ENCODE data around the gene TUBGCP5.
A peak's percentile ranks its signal among the peaks of the same experiment; 100 is the strongest.
"Not testable (repeated sequence)": the region's sequence is repeated elsewhere in the genome, so short reads cannot be mapped to it uniquely, and the experiment has no call there.

Gene TUBGCP5

DNA sequence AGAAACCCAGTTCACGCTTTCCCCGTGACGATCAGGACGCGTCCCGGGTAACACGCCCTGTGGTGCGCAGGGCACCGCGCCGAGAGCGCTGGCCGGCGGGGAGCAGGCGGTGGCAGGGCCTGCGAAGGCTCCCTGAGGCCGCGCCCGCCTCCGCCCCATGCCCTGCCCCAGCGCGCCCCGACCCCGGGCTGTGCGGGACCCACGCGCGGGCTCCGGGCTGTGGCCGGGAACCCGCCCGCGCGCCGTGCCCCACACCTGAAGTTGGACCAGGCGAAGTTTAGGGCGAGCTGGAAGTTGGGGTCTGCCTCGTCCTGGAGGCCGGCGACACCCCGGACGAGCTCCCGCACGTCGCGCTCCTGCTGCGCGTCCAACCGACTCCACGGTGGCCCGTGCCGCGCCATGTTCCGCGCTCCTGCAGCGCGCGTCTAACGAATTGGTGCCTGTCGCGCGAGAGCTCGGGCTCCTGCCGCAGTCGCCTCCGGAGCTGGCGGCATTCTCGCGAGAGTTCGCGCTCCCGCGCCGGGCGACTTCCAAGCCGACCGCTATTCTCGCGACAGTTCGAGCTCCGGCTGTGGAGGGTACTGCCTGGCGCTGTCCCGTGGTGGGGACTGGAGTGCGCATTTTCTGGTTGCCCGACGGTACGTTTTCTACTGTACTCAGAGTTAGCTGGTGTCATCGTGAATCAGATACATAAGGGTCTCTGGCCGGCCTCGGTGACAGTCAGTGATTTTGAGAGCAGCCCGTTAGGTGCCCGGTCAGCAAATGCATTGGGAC is at the start of gene TUBGCP5:
TSS of gene TUBGCP5 (minus strand) at position 427 of the 774 bp plus-strand sequence. CDS start at position 401, 26 bp downstream.
- DNase-seq (ENCODE audit: low read depth in 1 of 2, low spot score in 1 of 2), result peak; percentile 91 to 96

DNA sequence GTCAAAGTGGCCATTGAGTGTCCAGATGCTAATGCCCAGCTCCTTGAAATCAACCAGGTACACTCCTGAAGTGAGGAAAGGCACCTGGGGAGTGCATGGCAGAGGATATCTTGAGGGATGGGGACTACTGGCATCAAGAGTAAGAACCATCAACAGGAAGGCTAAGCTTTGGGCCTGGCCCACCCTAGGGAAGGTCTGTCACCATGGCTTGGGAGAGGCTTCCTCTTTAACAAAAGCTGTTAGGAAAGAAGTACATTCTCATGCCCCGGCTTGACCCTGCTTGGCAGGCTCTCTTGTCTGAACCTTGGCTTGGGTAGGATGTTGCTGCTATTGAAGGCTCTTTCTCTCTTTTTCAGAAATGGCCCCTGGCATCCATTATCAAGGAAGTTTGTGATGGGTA is 43.7 kb upstream of the TUBGCP5 start:
- no peak for DNase-seq (ENCODE audit: low read depth in 1 of 2, low spot score in 1 of 2)

DNA sequence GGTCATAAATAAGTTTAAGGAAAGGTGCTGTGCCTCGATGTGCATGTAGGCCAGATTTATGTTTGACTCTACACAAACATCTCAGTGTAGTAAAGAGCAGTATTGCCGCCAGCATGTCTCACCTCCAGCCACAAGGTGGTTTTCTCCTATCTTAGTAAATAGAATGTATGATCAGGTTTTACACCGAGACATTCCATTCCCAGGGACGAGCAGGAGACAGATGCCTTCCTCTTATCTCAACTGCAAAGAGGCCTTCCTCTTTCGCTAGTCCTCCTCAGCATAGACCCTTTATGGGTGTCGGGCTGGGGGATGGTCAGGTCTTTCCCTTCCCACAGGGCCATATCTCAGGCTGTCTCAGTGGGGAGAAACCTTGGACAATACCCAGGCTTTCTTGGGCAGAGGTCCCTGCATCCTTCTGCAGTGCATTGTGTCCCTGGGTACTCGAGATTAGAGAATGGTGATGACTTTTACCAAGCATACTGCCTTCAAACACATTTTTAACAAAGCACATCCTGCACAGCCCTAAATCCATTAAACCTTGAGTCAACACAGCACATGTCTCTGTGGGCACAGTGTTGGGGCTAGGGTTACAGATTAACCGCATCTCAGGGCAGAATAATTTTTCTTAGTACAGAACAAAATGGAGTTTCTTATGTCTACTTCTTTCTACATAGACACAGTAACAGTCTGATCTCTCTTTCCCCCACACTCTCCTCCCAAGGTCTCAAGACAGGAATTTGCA is 42.8 kb upstream of the TUBGCP5 start:
- not testable (repeated sequence) for DNase-seq (ENCODE audit: low read depth in 1 of 2, low spot score in 1 of 2)

DNA sequence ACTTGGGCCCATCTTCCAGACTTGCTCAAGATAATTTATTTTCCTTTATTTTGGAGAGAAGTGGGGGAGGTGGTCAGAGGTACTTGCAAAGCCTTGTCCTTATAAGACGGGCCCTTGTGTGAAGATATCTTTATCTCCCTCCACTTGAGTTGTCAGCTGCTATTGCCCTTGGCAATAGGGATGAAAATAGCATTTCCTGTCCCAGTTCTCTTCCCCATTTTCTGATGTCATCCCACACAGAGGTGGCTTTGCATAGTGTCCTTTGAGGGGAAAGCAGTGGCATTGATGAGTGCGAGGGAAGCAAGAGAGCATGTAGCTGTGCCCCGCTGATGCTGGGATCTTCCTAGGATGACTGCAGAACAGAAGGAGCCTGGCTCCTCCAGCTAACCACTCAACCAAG is 41.9 kb upstream of the TUBGCP5 start:
- DNase-seq (ENCODE audit: low read depth in 1 of 2, low spot score in 1 of 2), result no peak

DNA sequence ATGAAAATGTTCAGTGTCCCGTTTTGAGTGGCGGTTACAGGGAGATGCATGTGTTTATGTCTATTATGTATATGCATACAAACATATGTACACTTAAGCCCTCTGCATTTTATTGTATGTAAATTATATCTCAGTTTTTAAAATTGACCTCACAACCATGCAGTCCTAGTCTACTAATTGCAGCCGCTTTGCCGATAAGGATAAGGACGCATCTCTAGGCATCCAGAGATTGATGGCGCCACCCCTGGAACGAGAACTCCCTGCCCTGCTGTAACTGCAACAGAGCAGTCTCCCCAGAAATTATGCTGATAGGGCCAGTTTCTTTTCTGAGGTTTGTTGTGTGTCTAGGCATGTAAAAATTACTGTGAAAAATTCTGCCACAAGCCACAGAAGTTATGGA is 40.4 kb upstream of the TUBGCP5 start:
- no peak for DNase-seq (ENCODE audit: low read depth in 1 of 2, low spot score in 1 of 2)

DNA sequence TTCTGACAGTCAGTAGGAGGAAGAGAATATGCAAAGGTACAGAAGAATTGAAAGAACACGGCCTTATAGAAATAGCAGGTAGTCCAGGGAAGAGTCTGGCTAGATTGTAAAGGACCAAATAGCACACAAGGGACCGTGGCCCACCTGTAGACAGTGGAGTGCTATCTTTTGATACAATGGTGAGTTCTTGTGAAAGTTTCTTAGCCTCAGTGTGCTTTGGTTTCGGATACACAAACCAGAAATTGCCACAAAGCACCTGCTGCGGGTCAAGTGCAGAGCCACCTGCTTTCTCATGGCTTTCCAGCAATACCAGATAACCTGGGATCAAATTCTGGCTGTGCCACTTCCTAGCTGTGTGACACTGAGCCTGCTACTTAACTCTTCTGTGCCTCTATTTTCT is 36.6 kb upstream of the TUBGCP5 start:
- DNase-seq (ENCODE audit: low read depth in 1 of 2, low spot score in 1 of 2), result no peak

DNA sequence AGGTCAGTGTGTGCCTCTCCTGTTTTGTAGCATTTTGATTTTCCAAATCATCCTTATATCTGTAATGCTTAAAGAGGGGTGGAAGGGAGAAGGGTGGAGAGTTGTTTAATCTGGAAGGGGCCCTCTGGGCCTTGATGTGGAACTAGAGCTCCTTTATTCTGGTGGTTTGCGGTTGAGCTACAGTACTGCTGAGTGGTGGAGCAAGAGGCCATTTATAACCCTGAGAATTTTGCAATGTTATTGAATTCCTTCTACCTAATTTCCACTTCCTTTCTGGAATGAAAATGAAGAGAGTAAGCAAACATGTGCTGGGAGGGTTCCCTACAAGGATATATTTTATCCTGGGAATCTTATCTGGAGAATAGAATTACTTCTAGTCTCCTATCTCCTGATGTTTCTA is 35.3 kb upstream of the TUBGCP5 start:
- DNase-seq (ENCODE audit: low read depth in 1 of 2, low spot score in 1 of 2), result no peak

DNA sequence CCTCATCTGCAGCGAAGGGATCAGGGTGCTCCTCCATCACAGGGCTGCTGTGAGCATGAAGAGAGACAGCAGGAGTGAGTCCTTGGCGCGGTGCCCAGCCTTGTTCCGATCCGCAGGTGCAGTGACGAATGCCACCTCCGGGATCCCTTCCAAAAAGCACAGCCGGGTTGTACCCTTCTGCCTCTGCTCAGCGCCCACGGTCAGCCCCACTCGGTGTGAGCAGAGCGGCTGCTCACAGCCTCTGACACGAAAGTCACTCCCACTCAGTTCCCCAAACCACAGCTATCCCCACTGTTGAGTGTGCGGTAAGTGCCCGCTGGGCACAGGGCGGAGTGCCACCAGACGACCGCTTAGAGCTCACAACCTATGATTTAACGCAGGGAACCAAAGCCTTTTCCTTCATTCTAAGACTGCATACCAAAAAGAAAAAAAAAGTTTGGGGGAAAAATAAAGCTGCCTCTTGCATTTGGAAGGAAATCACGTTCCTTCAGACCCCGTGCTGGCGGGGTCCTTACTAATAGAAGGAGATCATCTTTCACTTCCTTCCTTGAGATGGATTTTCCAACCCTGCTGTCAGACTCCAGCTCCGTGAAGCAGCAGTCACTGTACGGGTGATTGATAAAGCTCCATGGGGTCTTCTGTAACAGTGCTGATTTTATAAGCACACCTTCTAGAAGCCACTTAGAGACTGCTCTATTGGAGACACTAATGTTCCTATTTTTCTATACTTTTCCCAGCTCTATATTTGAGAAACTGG is 34.7 kb upstream of the TUBGCP5 start:
- DNase-seq (ENCODE audit: low read depth in 1 of 2, low spot score in 1 of 2), result no peak

DNA sequence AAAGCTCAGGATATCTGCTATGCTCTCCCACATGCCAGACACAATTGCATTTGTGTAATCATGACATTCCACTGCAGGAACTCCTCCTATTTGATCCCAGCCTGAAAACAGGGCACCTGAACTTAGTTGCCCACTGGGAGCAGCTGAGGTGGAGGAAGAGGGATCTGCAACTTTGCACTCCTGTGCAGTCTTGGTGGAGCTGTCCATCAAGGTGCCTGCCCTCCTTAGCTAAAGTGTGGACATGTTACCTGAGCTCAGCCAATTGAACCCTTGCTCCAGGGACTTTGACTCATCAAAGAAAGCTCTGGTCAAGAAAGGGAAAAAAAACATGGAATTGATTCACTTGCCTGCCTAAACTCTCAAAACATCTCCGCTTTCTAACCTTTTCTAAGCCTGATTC is 33.3 kb upstream of the TUBGCP5 start:
- no peak for DNase-seq (ENCODE audit: low read depth in 1 of 2, low spot score in 1 of 2)

DNA sequence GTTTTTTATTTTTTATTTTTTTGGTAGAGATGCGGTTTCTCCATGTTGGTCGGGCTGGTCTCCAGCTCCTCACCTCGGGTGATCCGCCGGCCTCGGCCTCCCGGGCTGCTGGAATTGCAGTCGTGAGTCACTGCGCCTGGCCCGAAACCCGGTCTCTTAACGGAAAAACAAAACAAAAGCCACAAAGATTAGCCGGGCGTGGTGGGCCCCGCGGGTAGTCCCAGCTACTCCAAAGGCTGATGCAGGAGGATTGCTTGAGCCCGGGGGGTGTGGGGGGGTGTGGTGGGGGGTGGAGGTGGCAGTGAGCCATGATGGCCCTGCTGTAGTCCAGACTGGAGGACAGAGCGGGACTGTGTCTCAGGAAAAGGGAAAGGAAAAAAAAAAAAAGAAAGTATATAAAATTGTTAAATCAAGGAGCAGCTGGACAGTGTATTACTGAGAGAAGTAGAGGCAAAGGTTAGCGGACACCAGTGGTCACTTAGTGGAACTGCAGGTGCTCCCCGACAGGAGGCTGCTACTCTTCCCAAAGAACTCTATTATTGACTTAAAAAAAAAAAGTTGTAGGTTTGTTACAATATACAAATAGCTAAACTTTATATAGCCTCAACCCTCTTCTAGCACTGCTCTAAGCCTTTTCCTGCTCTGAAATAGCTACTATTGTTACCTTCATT is 30.3 kb upstream of the TUBGCP5 start:
- no peak for DNase-seq (ENCODE audit: low read depth in 1 of 2, low spot score in 1 of 2)

DNA sequence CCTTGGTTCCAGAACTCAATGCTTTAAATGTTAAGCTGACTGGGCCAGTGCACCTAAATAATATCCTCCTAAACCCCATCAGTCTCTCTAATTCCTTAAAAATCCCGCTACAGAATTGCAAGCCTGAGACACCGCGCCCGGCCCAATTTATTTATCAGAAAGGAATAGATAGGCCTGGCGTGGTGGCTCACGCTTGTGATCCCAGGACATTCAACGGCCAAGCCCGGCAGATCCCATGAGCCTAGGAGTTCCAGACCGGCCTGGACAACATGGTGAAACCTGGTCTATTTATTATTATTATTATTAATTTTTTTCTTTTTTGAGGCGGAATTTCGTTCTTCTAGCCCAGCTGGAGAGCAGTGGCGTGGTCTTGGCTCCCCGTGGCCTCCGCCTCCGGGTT is 28.0 kb upstream of the TUBGCP5 start:
- no peak for DNase-seq (ENCODE audit: low read depth in 1 of 2, low spot score in 1 of 2)

DNA sequence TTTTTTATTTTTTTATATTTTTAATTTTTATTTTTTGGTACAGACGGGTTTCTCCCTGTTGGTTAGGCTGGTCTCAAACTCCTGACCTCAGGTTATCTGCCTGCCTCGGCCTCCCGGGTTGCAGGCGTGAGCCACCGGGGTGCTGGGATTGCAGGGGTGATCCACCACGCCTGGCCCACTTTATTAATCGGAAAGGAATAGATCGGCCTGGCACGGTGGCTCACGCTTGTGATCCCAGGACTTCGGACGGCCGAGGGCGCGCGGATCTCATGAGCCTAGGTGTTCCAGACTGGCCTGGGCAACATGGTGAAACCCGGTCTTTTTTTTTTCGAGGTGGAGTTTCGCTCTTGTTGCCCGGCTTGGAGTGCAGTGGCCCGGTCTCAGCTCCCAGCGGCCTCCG is 26.5 kb upstream of the TUBGCP5 start:
- no peak for DNase-seq (ENCODE audit: low read depth in 1 of 2, low spot score in 1 of 2)

DNA sequence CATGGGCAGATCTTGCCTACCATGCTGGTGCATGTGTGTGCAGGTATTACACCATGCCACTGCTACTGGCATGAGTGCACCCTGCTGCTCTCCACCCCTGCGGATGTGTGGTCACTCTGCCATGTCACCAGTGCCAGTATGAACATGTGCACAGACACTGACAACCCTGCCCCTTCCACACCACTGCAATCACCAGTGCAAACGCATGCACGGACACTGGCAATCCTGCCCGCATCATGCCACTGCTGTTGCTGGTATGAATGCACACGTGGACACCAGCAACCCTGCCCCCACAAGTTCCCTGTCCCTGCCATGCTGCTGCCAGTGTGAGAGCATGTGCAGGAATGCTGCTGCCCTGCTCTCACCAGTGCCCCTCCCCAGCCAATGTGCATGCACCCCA is 24.8 kb upstream of the TUBGCP5 start:
- DNase-seq (ENCODE audit: low read depth in 1 of 2, low spot score in 1 of 2), result no peak

DNA sequence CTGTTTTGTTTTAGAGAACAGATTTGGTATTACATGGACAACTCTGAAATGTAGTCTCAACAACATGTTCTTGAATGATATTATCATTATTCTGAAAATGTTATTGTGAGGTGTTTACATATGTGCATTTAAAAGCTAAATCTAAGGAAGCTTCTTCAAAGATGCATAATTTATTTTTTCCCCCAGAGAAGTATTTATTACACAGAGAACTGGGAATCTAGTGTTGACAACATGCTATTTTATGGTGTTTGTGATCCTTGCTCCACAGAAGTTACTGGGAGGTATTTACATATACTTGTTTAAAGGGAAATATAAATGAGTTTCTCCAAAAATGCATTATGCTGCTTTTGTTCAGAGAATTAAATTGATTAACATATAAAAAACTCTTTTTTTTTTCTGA is 18.3 kb upstream of the TUBGCP5 start:
- DNase-seq (ENCODE audit: low read depth in 1 of 2, low spot score in 1 of 2), result no peak

DNA sequence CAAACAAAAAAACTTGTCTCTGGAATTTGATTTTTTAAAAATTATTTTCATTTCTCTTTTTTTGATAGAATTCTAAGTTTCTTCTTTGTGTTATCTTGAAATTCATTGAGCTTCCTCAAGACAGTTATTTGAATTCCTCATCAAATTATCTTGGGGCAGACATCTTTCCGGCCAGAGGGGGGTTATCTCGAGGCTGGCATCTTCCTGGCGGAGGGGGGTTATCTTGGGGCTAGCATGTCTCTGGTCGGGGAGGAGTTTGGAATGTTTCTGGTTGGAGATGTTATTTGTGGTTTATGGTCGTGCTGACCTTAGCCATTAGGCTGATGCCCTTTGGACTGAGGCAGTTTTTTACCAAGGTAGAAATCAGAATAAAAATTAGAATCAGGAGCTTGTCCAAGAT is 15.9 kb upstream of the TUBGCP5 start:
- no peak for DNase-seq (ENCODE audit: low read depth in 1 of 2, low spot score in 1 of 2)

DNA sequence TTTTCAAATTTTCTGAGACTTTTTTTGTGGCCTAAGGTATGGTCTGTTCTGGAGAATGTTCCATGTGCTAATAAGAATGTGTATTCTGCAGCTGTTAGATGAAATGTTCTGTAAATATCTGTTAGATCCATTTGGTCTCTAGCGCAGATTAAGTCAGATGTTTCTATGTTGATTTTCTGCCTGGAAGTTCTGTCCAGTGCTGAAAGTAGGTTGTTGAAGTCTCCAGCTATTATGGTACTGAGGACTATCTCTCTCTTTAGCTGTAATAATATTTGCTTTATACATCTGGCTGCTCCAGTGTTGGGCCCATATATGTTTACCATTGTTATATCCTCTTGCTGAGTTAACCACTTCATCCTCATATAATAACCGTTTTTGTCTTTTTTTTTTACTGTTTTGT is 13.2 kb upstream of the TUBGCP5 start:
- no peak for DNase-seq (ENCODE audit: low read depth in 1 of 2, low spot score in 1 of 2)

DNA sequence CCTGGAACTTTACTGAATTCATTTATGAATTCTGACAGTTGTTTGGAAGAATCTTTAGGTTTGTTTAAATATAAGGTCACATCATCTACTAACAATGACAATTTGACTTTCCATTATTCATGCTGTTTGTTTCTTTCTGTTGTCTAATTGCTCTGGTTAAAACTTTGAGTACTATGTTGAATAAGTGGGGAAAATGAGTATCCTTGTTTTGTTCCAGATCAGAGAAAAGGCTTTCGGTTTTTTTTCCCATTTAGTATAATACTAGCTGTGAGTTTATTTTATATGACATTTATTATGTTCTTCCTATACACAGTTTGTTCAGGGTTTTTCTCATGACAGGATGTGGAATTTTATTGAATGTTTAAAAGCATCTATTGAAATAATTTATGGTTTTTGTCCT is 11.3 kb upstream of the TUBGCP5 start:
- DNase-seq (ENCODE audit: low read depth in 1 of 2, low spot score in 1 of 2), result no peak

DNA sequence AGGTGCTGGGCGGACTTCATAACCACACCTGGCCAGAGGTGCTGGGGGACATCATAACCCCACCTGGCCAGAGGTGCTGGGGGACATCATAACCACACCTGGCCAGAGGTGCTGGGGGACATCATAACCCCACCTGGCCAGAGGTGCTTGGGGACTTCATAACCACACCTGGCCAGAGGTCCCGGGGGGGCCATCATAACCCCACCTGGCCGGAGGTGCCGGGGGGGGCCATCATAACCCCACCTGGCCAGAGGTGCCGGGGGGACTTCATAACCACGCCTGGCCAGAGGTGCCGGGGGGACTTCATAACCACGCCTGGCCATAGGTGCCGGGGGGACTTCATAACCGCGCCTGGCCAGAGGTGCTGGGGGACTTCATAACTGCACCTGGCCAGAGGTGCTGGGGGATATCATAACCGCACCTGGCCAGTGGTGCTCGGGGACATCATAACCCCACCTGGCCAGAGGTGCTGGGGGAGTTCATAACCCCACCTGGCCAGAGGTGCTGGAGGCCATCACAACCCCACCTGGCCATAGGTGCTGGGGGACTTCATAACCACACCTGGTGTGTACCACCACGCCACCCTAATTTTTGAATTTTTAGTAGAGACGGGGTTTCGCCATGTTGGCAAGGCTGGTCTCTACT is 10.7 kb upstream of the TUBGCP5 start:
- no peak for DNase-seq (ENCODE audit: low read depth in 1 of 2, low spot score in 1 of 2)

DNA sequence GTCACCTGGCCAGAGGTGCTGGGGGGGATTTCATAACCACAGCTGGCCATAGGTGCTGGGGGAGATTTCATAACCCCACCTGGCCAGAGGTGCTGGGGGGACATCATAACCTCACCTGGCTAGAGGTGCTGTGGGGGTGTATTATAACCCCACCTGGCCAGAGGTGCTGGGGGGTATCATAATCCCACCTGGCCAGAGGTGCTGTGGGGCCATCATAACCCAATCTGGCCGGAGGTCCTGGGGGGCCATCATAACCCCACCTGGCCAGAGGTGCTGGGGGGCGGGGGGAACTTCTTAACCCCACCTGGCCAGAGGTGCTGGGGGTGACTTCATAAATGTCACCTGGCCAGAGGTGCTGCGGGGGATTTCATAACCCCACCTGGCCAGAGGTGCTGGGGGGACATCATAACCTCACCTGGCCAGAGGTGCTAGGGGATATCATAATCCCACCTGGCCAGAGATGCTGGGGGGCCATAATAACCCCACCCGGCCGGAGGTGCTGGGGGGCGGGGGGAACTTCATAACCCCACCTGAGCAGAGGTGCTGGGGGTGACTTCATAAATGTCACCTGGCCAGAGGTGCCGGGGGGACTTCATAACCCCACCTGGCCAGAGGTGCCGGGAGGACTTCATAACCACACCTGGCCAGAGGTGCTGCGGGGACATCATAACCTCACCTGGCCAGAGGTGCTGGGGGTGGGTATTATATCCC is 9.4 kb upstream of the TUBGCP5 start:
- not testable (repeated sequence) for DNase-seq (ENCODE audit: low read depth in 1 of 2, low spot score in 1 of 2)

DNA sequence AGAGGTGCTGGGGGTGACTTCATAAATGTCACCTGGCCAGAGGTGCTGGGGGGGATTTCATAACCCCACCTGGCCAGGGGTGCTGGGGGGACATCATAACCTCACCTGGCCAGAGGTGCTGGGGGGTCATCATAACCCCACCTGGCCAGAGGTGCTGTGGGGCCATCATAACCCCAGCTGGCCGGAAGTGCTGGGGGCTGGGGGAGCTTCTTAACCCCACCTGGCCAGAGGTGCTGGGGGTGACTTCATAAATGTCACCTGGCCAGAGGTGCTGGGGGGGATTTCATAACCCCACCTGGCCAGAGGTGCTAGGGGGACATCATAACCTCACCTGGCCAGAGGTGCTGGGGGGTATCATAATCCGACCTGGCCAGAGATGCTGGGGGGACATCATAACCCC is 4.6 kb upstream of the TUBGCP5 start:
- not testable (repeated sequence) for DNase-seq (ENCODE audit: low read depth in 1 of 2, low spot score in 1 of 2)
